HG02885 (cell line): Measurements from ENCODE around the gene TGIF2.
"Not testable (repeated sequence)": the region's sequence is repeated elsewhere in the genome, so short reads cannot be mapped to it uniquely, and the experiment has no call there.

Experiments used
- ATAC-seq: cut with Tn5 transposase; IDR thresholded peaks from one replicate; pipeline ENCODE4 v1.9.1; 2021; ENCODE audit warnings: mild to moderate bottlenecking; ENCODE audit not compliant: unreplicated experiment, poor library complexity

The TGIF2 gene

DNA sequence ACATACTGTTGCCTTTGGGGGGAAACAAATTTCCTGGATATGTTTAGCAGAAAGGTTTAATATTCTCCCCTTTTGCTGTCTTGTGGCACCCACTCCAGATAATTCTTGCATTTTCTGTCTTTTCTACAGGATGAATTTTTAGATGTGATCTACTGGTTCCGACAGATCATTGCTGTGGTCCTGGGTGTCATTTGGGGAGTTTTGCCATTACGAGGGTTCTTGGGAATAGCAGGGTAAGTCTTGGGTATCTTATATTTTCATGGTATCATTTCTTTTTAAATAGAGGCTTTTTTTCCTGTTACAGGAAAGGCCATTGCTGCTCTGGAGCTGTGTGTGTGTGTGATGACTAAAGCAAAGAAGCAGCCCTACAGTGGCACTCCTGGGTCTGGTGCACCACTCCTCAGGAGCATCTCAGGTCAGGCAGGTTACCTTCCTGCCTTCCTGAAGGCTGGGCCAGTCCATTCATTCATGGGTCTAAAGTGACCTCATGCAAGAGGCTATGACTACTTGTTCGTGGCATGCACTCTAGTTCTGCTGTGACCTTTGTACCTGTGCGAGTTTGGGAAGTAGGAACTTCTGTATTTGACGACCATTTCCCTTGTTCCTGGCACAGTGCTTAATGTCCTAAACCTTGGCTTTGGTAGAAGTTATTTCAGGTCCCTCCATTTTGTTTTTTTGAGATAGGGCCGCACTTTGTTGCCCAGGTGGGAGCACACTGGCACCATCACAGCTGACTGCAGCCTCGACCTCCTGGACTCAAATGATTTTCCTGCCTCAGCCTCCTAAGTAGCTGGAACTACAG lies 34.4 kb downstream of the TGIF2 start:
- ATAC-seq: no peak

DNA sequence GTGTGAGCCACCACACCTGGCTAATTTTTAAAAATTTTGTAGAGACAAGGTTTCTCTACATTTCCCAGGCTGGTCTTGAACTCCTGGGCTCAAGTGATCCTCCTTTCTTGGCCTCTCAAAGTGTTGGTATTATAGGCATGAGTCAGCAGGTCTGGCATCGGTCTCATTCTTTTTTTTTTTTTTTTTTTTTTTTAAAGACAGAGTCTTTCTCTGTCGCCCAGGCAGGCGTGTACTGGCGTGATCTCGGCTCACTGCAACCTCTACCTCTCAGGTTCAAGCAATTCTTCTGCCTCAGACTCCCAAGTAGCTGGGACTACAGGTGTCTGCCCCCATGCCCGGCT lies 35.0 kb downstream of the TGIF2 start:
- not testable (repeated sequence) for ATAC-seq

DNA sequence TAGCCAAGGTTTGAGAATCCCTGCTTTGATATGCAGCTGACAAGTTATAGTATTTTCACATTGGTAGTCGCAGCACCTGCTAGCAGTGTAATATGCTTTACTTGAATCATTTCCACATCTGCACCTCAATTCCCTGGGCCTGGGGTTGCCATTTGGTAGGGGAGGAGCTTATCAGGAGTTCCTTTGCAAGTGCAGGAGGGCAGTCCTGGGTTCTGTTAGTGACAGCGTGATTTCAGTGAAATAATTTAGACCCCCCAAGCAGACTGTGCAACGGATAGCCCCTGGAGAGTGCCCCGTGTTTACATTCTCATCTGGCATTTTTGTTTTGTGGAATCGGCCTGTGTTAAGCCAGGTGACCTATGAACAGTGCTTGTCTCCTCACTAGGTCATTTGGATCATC lies 38.2 kb downstream of the TGIF2 start:
- ATAC-seq: no peak

- ATAC-seq: no peak
These were observed 40.6 kb downstream of the TGIF2 start for GRCh38 chr20:36613974-36614373.

- ATAC-seq: no peak
These were observed 41.6 kb downstream of the TGIF2 start for GRCh38 chr20:36614781-36615557.

GRCh38 chr20:36620917-36621316 lies 47.5 kb downstream of the TGIF2 start:
- ATAC-seq: no peak

GRCh38 chr20:36623444-36623843 lies 50.0 kb downstream of the TGIF2 start:
- no peak for ATAC-seq

DNA sequence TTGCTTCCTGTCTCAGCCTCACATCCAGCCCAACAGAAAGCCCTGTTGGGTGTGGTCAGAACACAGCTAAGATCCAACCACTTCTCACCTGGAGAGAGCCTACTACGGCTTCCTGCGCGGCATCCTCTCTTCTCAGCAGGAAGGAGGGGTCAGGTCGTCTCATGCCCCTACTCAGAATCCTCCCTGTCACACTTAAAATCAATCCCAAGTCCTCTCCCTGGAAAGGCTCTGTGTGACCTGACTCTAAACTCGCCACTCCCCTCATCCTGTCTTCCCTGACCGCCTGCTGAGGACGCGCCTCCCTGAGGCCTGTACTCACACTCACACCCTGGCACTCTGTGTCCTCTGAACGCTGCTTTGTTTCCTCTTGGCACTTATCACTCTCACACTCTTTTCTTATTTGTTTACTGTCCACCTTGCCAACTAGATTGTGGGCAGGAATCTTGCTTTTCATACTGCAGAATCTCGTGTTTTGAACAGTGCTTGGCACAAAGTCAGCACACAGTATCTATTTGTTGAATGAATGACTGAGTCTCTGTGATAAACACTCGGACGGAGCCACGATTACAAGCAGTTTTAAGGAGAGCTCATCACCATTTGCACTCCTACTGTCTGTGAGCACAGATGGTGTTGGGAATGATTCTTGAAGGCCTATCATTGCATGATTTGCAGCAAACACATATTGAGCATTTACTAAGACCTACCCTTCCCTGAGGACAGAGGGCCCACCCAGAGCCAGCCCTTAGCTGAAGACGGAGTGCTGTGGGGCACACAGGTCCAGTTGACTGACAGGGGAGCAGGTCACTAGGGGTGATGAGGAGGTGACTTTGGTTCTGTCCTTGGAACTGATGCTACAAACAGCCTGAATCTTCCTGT lies 50.9 kb downstream of the TGIF2 start:
- no peak for ATAC-seq

DNA sequence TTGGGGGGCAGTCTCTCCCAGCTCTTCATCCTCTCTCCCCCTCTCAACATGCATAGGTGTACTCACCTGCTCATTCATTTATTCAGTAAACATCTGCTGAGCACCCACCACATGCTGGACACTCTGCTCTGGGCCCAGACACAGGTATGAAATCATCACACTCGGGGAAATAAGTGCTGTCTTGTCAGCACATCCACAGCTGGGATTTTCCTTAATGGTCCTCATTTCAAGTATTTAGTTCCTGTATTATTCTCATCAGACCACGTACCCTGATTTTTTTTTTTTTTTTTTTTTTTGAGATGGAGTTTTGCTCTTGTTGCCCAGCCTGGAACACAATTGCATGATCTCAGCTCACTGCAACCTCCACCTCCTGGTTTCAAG lies 51.5 kb downstream of the TGIF2 start:
- ATAC-seq: no peak

GRCh38 chr20:36628076-36628475 lies 54.7 kb downstream of the TGIF2 start:
- no peak for ATAC-seq

DNA sequence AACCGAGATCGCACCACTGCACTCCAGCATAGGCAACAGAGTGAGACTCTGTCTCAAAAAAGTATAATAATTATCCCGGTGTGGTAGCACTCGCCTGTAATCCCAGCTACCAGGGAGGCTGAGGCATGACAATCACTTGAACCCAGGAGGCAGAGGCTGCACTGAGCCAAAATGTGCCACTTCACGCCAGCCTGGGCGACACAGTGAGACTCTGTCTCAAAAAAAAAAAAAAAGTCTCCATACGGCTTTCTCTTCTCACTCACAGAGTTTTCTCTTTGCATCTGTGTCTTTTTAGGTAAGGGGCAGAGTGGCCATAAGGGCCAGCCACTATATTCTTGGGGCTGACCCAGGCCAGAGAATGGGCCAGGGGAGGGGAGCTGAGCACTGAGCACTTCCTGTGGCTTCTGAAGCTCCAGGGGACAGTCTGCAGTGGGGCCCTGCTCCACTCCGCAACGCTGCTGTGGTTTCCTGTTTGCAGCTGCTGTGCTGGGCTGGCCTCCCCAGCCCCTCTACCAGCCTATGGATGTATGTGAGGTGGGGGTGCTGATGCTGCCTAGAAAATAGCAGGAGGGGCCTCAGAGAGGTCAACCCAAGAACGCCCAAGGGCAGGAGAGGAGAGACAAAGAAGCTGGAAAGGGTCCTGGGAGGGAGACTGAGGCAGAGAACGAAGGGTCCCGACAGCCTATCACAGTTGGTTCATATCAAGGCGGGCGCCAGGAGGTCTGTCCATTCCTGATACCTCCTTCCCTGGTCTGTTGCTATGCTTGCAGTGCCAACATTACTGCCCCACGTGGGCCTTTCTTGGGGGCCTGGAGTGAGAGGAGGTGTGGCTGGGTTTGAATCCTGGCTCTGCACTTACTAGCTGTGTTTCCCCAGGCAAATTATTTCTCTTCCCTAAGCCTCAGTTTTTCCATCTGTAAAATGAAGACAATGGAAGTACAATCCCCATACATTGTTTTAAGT lies 56.6 kb downstream of the TGIF2 start:
- peak; percentile 49 for ATAC-seq

- ATAC-seq: no peak
These were observed 58.2 kb downstream of the TGIF2 start for GRCh38 chr20:36631646-36632045.

GRCh38 chr20:36632147-36632486 lies 58.7 kb downstream of the TGIF2 start:
- no peak for ATAC-seq

GRCh38 chr20:36632487-36633284 lies 59.3 kb downstream of the TGIF2 start:
- no peak for ATAC-seq

DNA sequence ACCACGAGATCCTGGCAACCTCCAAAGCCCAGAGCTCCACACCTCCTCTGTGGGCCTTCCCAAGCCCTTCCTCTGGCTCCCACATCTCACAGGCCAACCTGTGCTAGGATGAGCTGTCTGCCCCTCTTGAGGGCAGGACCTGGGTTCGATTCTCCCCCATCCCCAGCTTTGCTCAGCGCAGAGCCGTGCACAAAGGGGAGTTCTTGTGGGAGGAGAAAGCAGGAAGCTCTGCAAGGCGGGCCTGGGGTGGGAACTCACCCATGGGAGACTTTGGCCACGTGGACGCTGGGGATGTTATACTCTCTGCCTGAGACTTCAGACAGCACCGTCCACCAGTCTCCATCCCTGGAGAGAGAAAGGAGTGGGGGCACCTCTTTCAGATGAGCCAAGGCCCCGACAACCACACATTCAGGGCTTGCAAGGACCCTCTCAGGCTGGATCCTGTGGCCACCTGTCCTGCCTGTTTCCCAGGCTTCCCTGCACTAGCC lies 59.9 kb downstream of the TGIF2 start:
- no peak for ATAC-seq

- no peak for ATAC-seq
These were observed 60.9 kb downstream of the TGIF2 start for GRCh38 chr20:36634342-36634741.

DNA sequence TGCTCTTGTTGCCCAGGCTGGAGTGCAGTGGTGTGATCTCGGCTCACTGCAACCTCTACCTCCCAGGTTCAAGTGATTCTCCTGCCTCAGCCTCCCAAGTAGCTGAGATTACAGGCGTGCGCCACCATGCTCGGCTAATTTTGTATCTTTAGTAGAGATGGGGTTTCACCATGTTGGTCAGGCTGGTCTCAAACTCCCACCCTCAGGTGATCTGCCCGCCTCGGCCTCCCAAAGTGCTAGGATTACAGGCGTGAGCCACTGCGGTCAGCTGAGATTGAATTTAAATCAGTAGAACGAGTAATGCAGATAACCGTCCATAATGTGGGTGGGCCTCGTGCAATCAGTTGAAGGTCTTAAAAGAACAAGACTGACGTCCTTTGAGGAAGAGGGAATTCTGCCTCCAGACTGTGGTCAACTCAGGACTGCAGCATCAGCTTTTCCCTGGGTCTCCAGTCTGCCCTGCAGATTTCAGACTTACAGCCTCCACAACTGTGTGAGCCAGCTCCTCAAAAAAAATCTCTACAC lies 65.5 kb downstream of the TGIF2 start:
- ATAC-seq: not testable (repeated sequence)

DNA sequence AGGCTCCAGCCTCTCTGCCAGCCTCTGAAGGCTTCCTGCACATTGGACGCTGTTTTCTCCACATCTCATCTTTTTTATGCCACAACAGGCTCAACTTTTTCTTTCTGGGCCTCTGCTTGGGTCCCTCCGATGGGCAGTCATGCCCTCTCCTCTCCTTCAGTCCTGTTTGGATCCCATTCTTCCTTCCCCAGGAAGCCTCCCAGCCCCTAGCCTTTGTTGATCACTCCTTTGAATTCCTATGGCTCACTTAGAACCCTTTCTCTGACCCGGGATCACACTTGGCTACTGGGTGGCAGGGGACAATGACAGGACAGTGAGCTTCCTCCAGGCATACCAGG lies 68.1 kb downstream of the TGIF2 start:
- ATAC-seq: no peak

GRCh38 chr20:36642136-36642535 lies 68.7 kb downstream of the TGIF2 start:
- no peak for ATAC-seq
